GM21619 (cell line): Measurements from ENCODE around the gene NFIL3.

Experiments
- ATAC-seq: cut with Tn5 transposase; IDR thresholded peaks from one replicate; pipeline ENCODE4 v1.9.1; 2021; ENCODE audit not compliant: unreplicated experiment

Gene NFIL3

DNA sequence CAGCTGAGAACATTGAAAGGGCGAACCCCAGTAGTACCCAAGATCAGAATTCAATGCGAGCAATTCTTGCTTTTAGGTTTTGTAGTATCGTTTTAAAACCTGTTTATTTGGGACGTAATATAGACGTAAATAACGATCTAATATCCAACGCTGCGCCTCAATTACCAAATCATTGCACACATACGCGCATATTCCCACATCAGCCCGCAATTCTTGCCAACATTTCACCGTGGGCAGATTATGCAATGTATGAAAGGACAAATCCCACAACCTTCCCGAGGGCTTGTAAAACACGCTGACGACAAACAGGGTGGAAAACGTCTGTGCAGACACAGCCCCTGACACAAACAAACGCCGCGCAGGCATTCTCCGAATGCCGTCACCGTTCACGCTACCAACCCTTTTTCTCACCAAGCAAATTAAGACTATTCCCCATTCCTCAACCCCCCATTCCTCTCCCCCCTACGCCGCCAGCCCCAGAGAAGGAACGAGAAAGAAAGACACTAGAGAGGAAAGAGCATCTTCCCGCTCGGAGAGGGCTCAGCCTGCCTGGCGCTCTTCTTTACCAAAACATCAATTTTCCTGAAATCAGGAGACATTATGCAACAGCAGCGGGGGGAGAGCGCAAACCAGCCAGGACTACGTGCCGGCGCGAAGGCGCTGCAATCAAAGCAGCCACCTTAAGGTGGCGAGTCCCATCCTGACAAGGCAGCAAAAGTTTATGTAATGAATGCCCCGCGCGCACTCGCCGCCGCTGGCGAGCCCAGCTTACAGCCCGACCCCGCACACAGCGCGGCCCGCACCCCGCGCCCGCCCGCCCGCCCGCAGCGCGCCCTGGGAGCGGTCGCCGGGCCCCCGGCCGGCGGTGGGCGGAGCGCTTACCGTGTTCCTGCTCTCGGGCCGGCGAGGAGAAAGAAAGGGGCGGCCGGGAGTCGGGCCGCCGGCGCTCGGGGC is 597 bp downstream of the NFIL3 start:
- ATAC-seq = peak; percentile 30

GRCh38 chr9:91421971-91422757 is 1.5 kb downstream of the NFIL3 start:
- no peak for ATAC-seq

GRCh38 chr9:91421128-91421765 is 2.4 kb downstream of the NFIL3 start:
- no peak for ATAC-seq

- ATAC-seq = no peak
Measured at GRCh38 chr9:91420501-91421127, 3.0 kb downstream of the NFIL3 start.

- ATAC-seq = no peak
Measured at GRCh38 chr9:91419222-91420191, 4.1 kb downstream of the NFIL3 start.

GRCh38 chr9:91418215-91418610 is 5.4 kb downstream of the NFIL3 start:
- no peak for ATAC-seq

- no peak for ATAC-seq
Measured at GRCh38 chr9:91417602-91418214, 5.9 kb downstream of the NFIL3 start.

- ATAC-seq = no peak
Measured at GRCh38 chr9:91416096-91416712, 7.4 kb downstream of the NFIL3 start.

- ATAC-seq = peak; percentile 97
Measured at GRCh38 chr9:91415290-91415689, 8.3 kb downstream of the NFIL3 start.

- no peak for ATAC-seq
Measured at GRCh38 chr9:91412941-91413340, 10.7 kb downstream of the NFIL3 start.

DNA sequence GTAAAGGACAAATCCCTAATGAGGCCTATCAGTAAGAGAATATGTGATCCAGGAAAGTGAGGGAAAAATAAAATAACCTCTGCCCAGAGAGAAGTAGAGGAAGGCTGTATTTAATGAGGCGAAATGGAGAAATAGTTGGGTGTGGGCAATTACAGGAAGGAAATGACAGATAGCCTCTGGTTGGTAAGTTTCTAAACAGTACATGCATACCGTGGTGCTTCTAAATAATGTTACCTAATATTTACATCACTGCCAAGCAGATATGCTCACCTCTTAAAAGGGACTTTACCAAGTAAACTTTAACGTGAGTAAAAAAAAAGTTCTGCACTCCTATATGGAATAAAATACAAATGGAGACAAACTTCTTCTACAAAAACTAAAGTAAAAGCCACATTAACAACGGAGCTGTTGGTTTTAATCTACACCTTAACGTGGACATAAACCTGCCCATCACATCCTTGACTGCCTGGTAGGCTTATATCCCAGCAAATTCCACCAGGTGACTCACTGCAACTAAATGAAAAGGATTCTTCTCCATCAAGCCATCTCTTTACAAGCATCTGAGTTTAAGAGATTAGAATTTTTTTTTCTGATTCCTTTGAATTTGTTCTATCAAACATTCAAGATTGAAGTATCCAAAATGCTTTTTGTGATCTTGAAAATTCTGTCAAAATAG is 12.4 kb downstream of the NFIL3 start:
- no peak for ATAC-seq

- ATAC-seq = no peak
Measured at GRCh38 chr9:91410161-91410560, 13.5 kb downstream of the NFIL3 start.

GRCh38 chr9:91408475-91408874 is 15.2 kb downstream of the NFIL3 start:
- ATAC-seq = no peak

GRCh38 chr9:91407580-91408318 is 15.9 kb downstream of the NFIL3 start:
- no peak for ATAC-seq

DNA sequence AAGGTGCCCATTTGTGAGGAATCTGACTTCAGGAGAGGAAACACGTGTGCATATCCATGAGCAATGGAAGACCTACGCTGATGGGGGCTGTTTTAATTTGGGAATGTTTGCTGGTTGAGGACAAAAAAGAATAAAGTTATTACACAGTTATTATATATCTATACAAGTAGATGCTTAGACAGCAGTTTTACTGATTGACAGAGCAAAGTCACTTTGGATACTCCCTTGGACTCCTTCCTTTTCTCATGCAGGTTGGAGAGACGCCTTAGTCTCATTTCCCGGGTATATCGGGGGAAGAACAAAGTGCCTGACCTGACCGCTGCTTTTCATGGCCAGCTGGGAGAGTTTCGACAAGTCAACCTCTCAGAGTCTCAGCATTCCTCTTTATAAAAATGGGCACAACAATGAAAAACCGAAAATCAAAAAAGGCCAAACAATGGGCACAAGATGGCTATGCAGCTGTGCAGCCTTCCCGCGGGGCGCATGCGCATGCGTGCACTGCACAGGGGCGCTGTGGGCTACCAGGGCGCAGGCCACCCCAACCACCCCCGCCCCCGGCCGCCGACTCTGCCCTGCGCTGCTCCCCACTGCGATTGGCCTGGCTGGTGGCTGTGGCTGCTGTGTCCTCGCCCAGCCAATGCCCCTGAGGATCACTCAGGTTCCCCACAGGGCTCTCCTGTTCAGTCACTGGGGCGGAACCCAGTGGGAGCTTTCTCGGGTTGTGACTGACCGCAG is 18.1 kb downstream of the NFIL3 start:
- ATAC-seq = no peak

- ATAC-seq = no peak
Measured at GRCh38 chr9:91403665-91404543, 19.7 kb downstream of the NFIL3 start.
